ENCODE measurements around the gene FBXW2.

GRCh38 chr9:120714088-120714845 lies 78.9 kb downstream of the FBXW2 start, which contains the start of gene MEGF9:
- TF ChIP-seq CTCF (IDR thresholded peaks at IDR 0.05) (no peak), ZFX (IDR thresholded peaks at IDR 0.05; ENCODE audit: borderline replicate concordance) (no peak)

Data from 22Rv1 (cell line).